ENCODE results near the gene SLC5A2. TPM values are rescaled to one million over a fixed set of nuclear protein-coding genes. Genes with fewer than 3 reads are reported as not detected.

Gene SLC5A2
- total RNA-seq, 1 donor from 2014 or later = 3.1 TPM

- no peaks in the 10 kb centered on the region for H3K27me3 ChIP-seq
- DNase-seq = peak; percentile 94
- peak; percentile 84 for ATAC-seq
- peak overlapping the region; percentile 86 for H3K27ac ChIP-seq
- no peaks in the 10 kb centered on the region for H3K9me3 ChIP-seq
- peak; percentile 77 for TF ChIP-seq CTCF (IDR thresholded peaks at IDR 0.05)
- intact Hi-C loops (cut with DNase I) = no loop called here
- H3K4me1 ChIP-seq = peaks cover 14% of the 10 kb centered on the region
- H3K36me3 ChIP-seq = peaks cover 18% of the 10 kb centered on the region
- peak overlapping the region; percentile 62 for H3K4me3 ChIP-seq
These were observed 10.2 kb upstream of the SLC5A2 start for GRCh38 chr16:31472709-31473203.

- H3K4me3 ChIP-seq = peak overlapping the region; percentile 62
- peaks cover 14% of the 10 kb centered on the region for H3K4me1 ChIP-seq
- no peak for ATAC-seq
- no peak for TF ChIP-seq CTCF (IDR thresholded peaks at IDR 0.05)
- no peaks in the 10 kb centered on the region for H3K27me3 ChIP-seq
- no peak overlapping the region for H3K27ac ChIP-seq
- peaks cover 18% of the 10 kb centered on the region for H3K36me3 ChIP-seq
- H3K9me3 ChIP-seq = no peaks in the 10 kb centered on the region
- no peak for DNase-seq
- intact Hi-C loops (cut with DNase I) = no loop called here
These were observed 9.5 kb upstream of the SLC5A2 start for GRCh38 chr16:31473264-31473984.

GRCh38 chr16:31474173-31474714 lies 8.7 kb upstream of the SLC5A2 start:
- Histone ChIP-seq H3K9me3 (no peaks in the 10 kb centered on the region), H3K27me3 (no peaks in the 10 kb centered on the region), H3K4me1 (peaks cover 14% of the 10 kb centered on the region), H3K4me3 (no peak overlapping the region), H3K36me3 (peaks cover 18% of the 10 kb centered on the region), H3K27ac (no peak overlapping the region)
- DNase-seq = no peak
- ATAC-seq = no peak
- no peak for TF ChIP-seq CTCF (IDR thresholded peaks at IDR 0.05)
- intact Hi-C loops (cut with DNase I) = no loop called here

GRCh38 chr16:31474773-31475738 lies 7.9 kb upstream of the SLC5A2 start:
- H3K36me3 ChIP-seq = peaks cover 18% of the 10 kb centered on the region
- intact Hi-C loops (cut with DNase I) = no loop called here
- no peak for TF ChIP-seq CTCF (IDR thresholded peaks at IDR 0.05)
- peaks cover 15% of the 10 kb centered on the region for H3K4me1 ChIP-seq
- H3K4me3 ChIP-seq = no peak overlapping the region
- H3K27ac ChIP-seq = no peak overlapping the region
- H3K27me3 ChIP-seq = no peaks in the 10 kb centered on the region
- ATAC-seq (no peak), DNase-seq (no peak)
- H3K9me3 ChIP-seq = no peaks in the 10 kb centered on the region

- H3K27me3 ChIP-seq = no peaks in the 10 kb centered on the region
- H3K27ac ChIP-seq = peak overlapping the region; percentile 80
- H3K9me3 ChIP-seq = no peaks in the 10 kb centered on the region
- DNase-seq = peak; percentile 81
- TF ChIP-seq CTCF (IDR thresholded peaks at IDR 0.05) = no peak
- H3K4me1 ChIP-seq = peaks cover 16% of the 10 kb centered on the region
- H3K36me3 ChIP-seq = peaks cover 18% of the 10 kb centered on the region
- H3K4me3 ChIP-seq = peak overlapping the region; percentile 54
- ATAC-seq = peak; percentile 13
- intact Hi-C loops (cut with DNase I) = no loop called here
These were observed 7.0 kb upstream of the SLC5A2 start for GRCh38 chr16:31475946-31476302.

Measured in upper lobe of right lung (tissue), 1 donor.